HG03175 (cell line): ENCODE measurements around the gene MRGPRX3.
"Not testable (repeated sequence)": the region's sequence is repeated elsewhere in the genome, so short reads cannot be mapped to it uniquely, and the experiment has no call there.

Experiments
- ATAC-seq: cut with Tn5 transposase; IDR thresholded peaks from one replicate; pipeline ENCODE4 v1.9.1; 2021; ENCODE audit warnings: mild to moderate bottlenecking, moderate library complexity; ENCODE audit not compliant: unreplicated experiment

Gene MRGPRX3

GRCh38 chr11:18132341-18132740, at the start of gene MRGPRX3:
Gene MRGPRX3, plus strand, starts transcription at chr11:18132571. Its CDS starts 4,632 bp downstream, at chr11:18137203.
- ATAC-seq, result no peak

- no peak for ATAC-seq
Measured at GRCh38 chr11:18088366-18088765, 44.0 kb upstream of the MRGPRX3 start.

GRCh38 chr11:18088966-18089365, 43.4 kb upstream of the MRGPRX3 start:
- ATAC-seq, result no peak

GRCh38 chr11:18091731-18092130, 40.6 kb upstream of the MRGPRX3 start:
- ATAC-seq, result no peak

- ATAC-seq, result no peak
Measured at GRCh38 chr11:18093959-18094358, 38.4 kb upstream of the MRGPRX3 start.

GRCh38 chr11:18100926-18101656, 31.3 kb upstream of the MRGPRX3 start:
- ATAC-seq, result no peak

GRCh38 chr11:18105086-18105801, 27.1 kb upstream of the MRGPRX3 start:
- ATAC-seq, result no peak

- peak; percentile 94 for ATAC-seq
Measured at GRCh38 chr11:18105802-18106574, 26.4 kb upstream of the MRGPRX3 start, which contains the start of gene SAAL1. Gene SAAL1, minus strand, starts transcription at chr11:18106082. Its CDS starts 41 bp downstream, at chr11:18106041.

- no peak for ATAC-seq
Measured at GRCh38 chr11:18106688-18107087, 25.7 kb upstream of the MRGPRX3 start.

GRCh38 chr11:18108254-18108653, 24.1 kb upstream of the MRGPRX3 start:
- no peak for ATAC-seq

GRCh38 chr11:18111005-18111404, 21.4 kb upstream of the MRGPRX3 start:
- no peak for ATAC-seq

GRCh38 chr11:18115360-18116127, 16.8 kb upstream of the MRGPRX3 start:
- peak; percentile 92 for ATAC-seq

- not testable (repeated sequence) for ATAC-seq
Measured at GRCh38 chr11:18121331-18121828, 11.0 kb upstream of the MRGPRX3 start.

GRCh38 chr11:18131115-18131514, 1.3 kb upstream of the MRGPRX3 start:
- not testable (repeated sequence) for ATAC-seq

GRCh38 chr11:18135308-18135707, 2.9 kb downstream of the MRGPRX3 start:
- ATAC-seq, result no peak

GRCh38 chr11:18137186-18137800, 4.9 kb downstream of the MRGPRX3 start:
- ATAC-seq, result no peak

- ATAC-seq, result no peak
Measured at GRCh38 chr11:18140145-18140544, 7.8 kb downstream of the MRGPRX3 start.

GRCh38 chr11:18144243-18144642, 11.9 kb downstream of the MRGPRX3 start:
- ATAC-seq, result no peak

- no peak for ATAC-seq
Measured at GRCh38 chr11:18145025-18145424, 12.7 kb downstream of the MRGPRX3 start.

GRCh38 chr11:18145837-18146236, 13.5 kb downstream of the MRGPRX3 start:
- ATAC-seq, result no peak
